Kidney capillary endothelial cell (primary cell): ENCODE measurements around the gene SEC14L1.
"Not testable (repeated sequence)": the region's sequence is repeated elsewhere in the genome, so short reads cannot be mapped to it uniquely, and the experiment has no call there.

Experiments used
- DNase-seq: peaks from one replicate; pipeline ENCODE4 v3.0.0-alpha.2; 2018; ENCODE audit warnings: low spot score

SEC14L1 gene

GRCh38 chr17:77142689-77143088, 1.9 kb downstream of the SEC14L1 start:
- DNase-seq, result no peak

- DNase-seq, result no peak
These were observed 2.5 kb downstream of the SEC14L1 start for GRCh38 chr17:77143306-77143705.

GRCh38 chr17:77144227-77144626, 3.5 kb downstream of the SEC14L1 start:
- no peak for DNase-seq

GRCh38 chr17:77145224-77145611, 4.4 kb downstream of the SEC14L1 start:
- no peak for DNase-seq

- peak; percentile 71 for DNase-seq
These were observed 5.0 kb downstream of the SEC14L1 start for GRCh38 chr17:77145612-77146245.

- no peak for DNase-seq
These were observed 5.5 kb downstream of the SEC14L1 start for GRCh38 chr17:77146246-77146632.

- no peak for DNase-seq
These were observed 6.1 kb downstream of the SEC14L1 start for GRCh38 chr17:77146882-77147281.

GRCh38 chr17:77147357-77147801, 6.6 kb downstream of the SEC14L1 start:
- no peak for DNase-seq

- DNase-seq, result no peak
These were observed 7.5 kb downstream of the SEC14L1 start for GRCh38 chr17:77148077-77148939.

- no peak for DNase-seq
These were observed 8.3 kb downstream of the SEC14L1 start for GRCh38 chr17:77148940-77149510.

- DNase-seq, result no peak
These were observed 9.4 kb downstream of the SEC14L1 start for GRCh38 chr17:77150196-77150595.

GRCh38 chr17:77151186-77151585, 10.4 kb downstream of the SEC14L1 start:
- DNase-seq, result no peak

GRCh38 chr17:77152056-77152455, 11.3 kb downstream of the SEC14L1 start:
- DNase-seq, result not testable (repeated sequence)

- no peak for DNase-seq
These were observed 12.7 kb downstream of the SEC14L1 start for GRCh38 chr17:77153472-77153871.

GRCh38 chr17:77153999-77154586, 13.3 kb downstream of the SEC14L1 start:
- DNase-seq, result no peak

GRCh38 chr17:77155125-77155524, 14.4 kb downstream of the SEC14L1 start:
- no peak for DNase-seq

GRCh38 chr17:77157766-77158165, 17.0 kb downstream of the SEC14L1 start:
- DNase-seq, result not testable (repeated sequence)

- DNase-seq, result no peak
These were observed 19.5 kb downstream of the SEC14L1 start for GRCh38 chr17:77160091-77160874.

- DNase-seq, result no peak
These were observed 20.2 kb downstream of the SEC14L1 start for GRCh38 chr17:77160875-77161530.

GRCh38 chr17:77161953-77162352, 21.2 kb downstream of the SEC14L1 start:
- no peak for DNase-seq

- DNase-seq, result no peak
These were observed 22.2 kb downstream of the SEC14L1 start for GRCh38 chr17:77163001-77163400.
